ENCODE results near the gene PODNL1.
"Not testable (repeated sequence)": the region's sequence is repeated elsewhere in the genome, so short reads cannot be mapped to it uniquely, and the experiment has no call there.

Gene PODNL1

GRCh38 chr19:13972368-13973155, 34.3 kb upstream of the PODNL1 start:
- no peak overlapping the region for H2AFZ ChIP-seq (ENCODE audit: insufficient read depth, low read length, poor library complexity)
- no peak overlapping the region for H4K12ac ChIP-seq (ENCODE audit: low read depth, low read length)
- DNase-seq = no peak
- H3K27ac ChIP-seq (ENCODE audit: low read depth, low read length) = no peak overlapping the region
- H3K9ac ChIP-seq (ENCODE audit: low read length) = no peak overlapping the region
- no peak overlapping the region for H3K18ac ChIP-seq (ENCODE audit: low read length)
- no peaks in the 10 kb centered on the region for H3K27me3 ChIP-seq (ENCODE audit: insufficient read depth, low read length)
- H4K91ac ChIP-seq (ENCODE audit: low read depth, low read length) = no peak overlapping the region
- no peak overlapping the region for H2BK5ac ChIP-seq (ENCODE audit: low read depth, low read length, poor library complexity)
- no peak overlapping the region for H2BK120ac ChIP-seq (ENCODE audit: insufficient read depth, low read length, poor library complexity)
- no peaks in the 10 kb centered on the region for H3K9me3 ChIP-seq (ENCODE audit: insufficient read depth, low read depth, low read length)
- no peak overlapping the region for H4K8ac ChIP-seq (ENCODE audit: low read depth, low read length)
- no peak overlapping the region for H3K14ac ChIP-seq (ENCODE audit: low read length)
- no peaks in the 10 kb centered on the region for H3K79me1 ChIP-seq (ENCODE audit: low read length)
- H3K4ac ChIP-seq (ENCODE audit: low read depth, low read length) = no peak overlapping the region
- no peak overlapping the region for H2AK5ac ChIP-seq (ENCODE audit: low read length)
- H2BK12ac ChIP-seq (ENCODE audit: low read length) = no peak overlapping the region
- H3K4me2 ChIP-seq (ENCODE audit: low read length) = no peak overlapping the region
- H3K4me3 ChIP-seq (ENCODE audit: low read depth, low read length) = no peak overlapping the region
- peaks cover 0 to 2% of the 10 kb centered on the region in 2 experiments for H3K4me1 ChIP-seq (ENCODE audit: control insufficient read depth in 1 of 2, insufficient read depth in 2 of 2, low read length in 2 of 2)
- peaks cover 51 to 53% of the 10 kb centered on the region in 2 experiments for H3K36me3 ChIP-seq (ENCODE audit: control insufficient read depth in 1 of 2, insufficient read depth in 2 of 2, low read length in 2 of 2)
- no CpG with 5 or more reads among the region's 37 CpGs for WGBS (ENCODE audit: extremely low coverage, insufficient coverage, insufficient read length)
- H3K23ac ChIP-seq (ENCODE audit: low read length) = no peak overlapping the region
- no peaks in the 10 kb centered on the region for H3K79me2 ChIP-seq (ENCODE audit: control insufficient read depth, insufficient read depth, low read length, poor library complexity)

GRCh38 chr19:13971868-13972267, 33.7 kb upstream of the PODNL1 start:
- H4K8ac ChIP-seq (ENCODE audit: low read depth, low read length); H4K91ac ChIP-seq (ENCODE audit: low read depth, low read length); H3K79me2 ChIP-seq (ENCODE audit: control insufficient read depth, insufficient read depth, low read length, poor library complexity); H3K27ac ChIP-seq (ENCODE audit: low read depth, low read length); H3K4ac ChIP-seq (ENCODE audit: low read depth, low read length); H3K18ac ChIP-seq (ENCODE audit: low read length); H3K4me1 ChIP-seq (ENCODE audit: control insufficient read depth in 1 of 2, insufficient read depth in 2 of 2, low read length in 2 of 2); H3K9me3 ChIP-seq (ENCODE audit: insufficient read depth, low read depth, low read length); H3K4me2 ChIP-seq (ENCODE audit: low read length); H3K79me1 ChIP-seq (ENCODE audit: low read length); H4K12ac ChIP-seq (ENCODE audit: low read depth, low read length); H2AFZ ChIP-seq (ENCODE audit: insufficient read depth, low read length, poor library complexity); H3K4me3 ChIP-seq (ENCODE audit: low read depth, low read length); H3K14ac ChIP-seq (ENCODE audit: low read length); H3K27me3 ChIP-seq (ENCODE audit: insufficient read depth, low read length); H3K23ac ChIP-seq (ENCODE audit: low read length); H2BK12ac ChIP-seq (ENCODE audit: low read length); H2BK5ac ChIP-seq (ENCODE audit: low read depth, low read length, poor library complexity); H2AK5ac ChIP-seq (ENCODE audit: low read length); DNase-seq; H2BK120ac ChIP-seq (ENCODE audit: insufficient read depth, low read length, poor library complexity); H3K9ac ChIP-seq (ENCODE audit: low read length): not testable (repeated sequence)
- WGBS (ENCODE audit: extremely low coverage, insufficient coverage, insufficient read length) = no CpG with 5 or more reads among the region's 15 CpGs
- H3K36me3 ChIP-seq (ENCODE audit: control insufficient read depth in 1 of 2, insufficient read depth in 2 of 2, low read length in 2 of 2) = peaks cover 57 to 58% of the 10 kb centered on the region in 2 experiments

GRCh38 chr19:13969897-13970296, 31.7 kb upstream of the PODNL1 start:
- Histone ChIP-seq H4K91ac (ENCODE audit: low read depth, low read length) (no peak overlapping the region), H3K14ac (ENCODE audit: low read length) (no peak overlapping the region), H4K8ac (ENCODE audit: low read depth, low read length) (no peak overlapping the region), H3K18ac (ENCODE audit: low read length) (no peak overlapping the region), H3K9me3 (ENCODE audit: insufficient read depth, low read depth, low read length) (peaks cover 7% of the 10 kb centered on the region), H3K23ac (ENCODE audit: low read length) (no peak overlapping the region), H3K4me2 (ENCODE audit: low read length) (no peak overlapping the region), H3K9ac (ENCODE audit: low read length) (no peak overlapping the region), H2BK5ac (ENCODE audit: low read depth, low read length, poor library complexity) (no peak overlapping the region), H2BK12ac (ENCODE audit: low read length) (no peak overlapping the region), H2AFZ (ENCODE audit: insufficient read depth, low read length, poor library complexity) (no peak overlapping the region), H3K4ac (ENCODE audit: low read depth, low read length) (no peak overlapping the region), H3K36me3 (ENCODE audit: control insufficient read depth in 1 of 2, insufficient read depth in 2 of 2, low read length in 2 of 2) (peaks cover 61 to 65% of the 10 kb centered on the region in 2 experiments), H3K27ac (ENCODE audit: low read depth, low read length) (no peak overlapping the region), H3K4me1 (ENCODE audit: control insufficient read depth in 1 of 2, insufficient read depth in 2 of 2, low read length in 2 of 2) (peaks cover 0 to 2% of the 10 kb centered on the region in 2 experiments), H3K4me3 (ENCODE audit: low read depth, low read length) (no peak overlapping the region), H2BK120ac (ENCODE audit: insufficient read depth, low read length, poor library complexity) (no peak overlapping the region), H4K12ac (ENCODE audit: low read depth, low read length) (no peak overlapping the region), H3K27me3 (ENCODE audit: insufficient read depth, low read length) (no peaks in the 10 kb centered on the region), H3K79me1 (ENCODE audit: low read length) (no peaks in the 10 kb centered on the region), H2AK5ac (ENCODE audit: low read length) (no peak overlapping the region), H3K79me2 (ENCODE audit: control insufficient read depth, insufficient read depth, low read length, poor library complexity) (no peaks in the 10 kb centered on the region)
- WGBS (ENCODE audit: extremely low coverage, insufficient coverage, insufficient read length) = no CpG with 5 or more reads among the region's 18 CpGs
- DNase-seq = no peak

GRCh38 chr19:13968999-13969398, 30.8 kb upstream of the PODNL1 start:
- Histone ChIP-seq H3K4me1 (ENCODE audit: control insufficient read depth in 1 of 2, insufficient read depth in 2 of 2, low read length in 2 of 2) (no peaks in the 10 kb centered on the region), H3K9me3 (ENCODE audit: insufficient read depth, low read depth, low read length) (peaks cover 7% of the 10 kb centered on the region), H2AK5ac (ENCODE audit: low read length) (no peak overlapping the region), H4K8ac (ENCODE audit: low read depth, low read length) (no peak overlapping the region), H3K4me3 (ENCODE audit: low read depth, low read length) (no peak overlapping the region), H2AFZ (ENCODE audit: insufficient read depth, low read length, poor library complexity) (no peak overlapping the region), H3K4ac (ENCODE audit: low read depth, low read length) (no peak overlapping the region), H3K9ac (ENCODE audit: low read length) (no peak overlapping the region), H3K18ac (ENCODE audit: low read length) (no peak overlapping the region), H3K4me2 (ENCODE audit: low read length) (no peak overlapping the region), H3K36me3 (ENCODE audit: control insufficient read depth in 1 of 2, insufficient read depth in 2 of 2, low read length in 2 of 2) (peaks cover 62 to 65% of the 10 kb centered on the region in 2 experiments), H4K12ac (ENCODE audit: low read depth, low read length) (no peak overlapping the region), H2BK12ac (ENCODE audit: low read length) (no peak overlapping the region), H3K79me1 (ENCODE audit: low read length) (no peaks in the 10 kb centered on the region), H3K79me2 (ENCODE audit: control insufficient read depth, insufficient read depth, low read length, poor library complexity) (no peaks in the 10 kb centered on the region), H2BK120ac (ENCODE audit: insufficient read depth, low read length, poor library complexity) (no peak overlapping the region), H3K14ac (ENCODE audit: low read length) (no peak overlapping the region), H3K23ac (ENCODE audit: low read length) (no peak overlapping the region), H3K27ac (ENCODE audit: low read depth, low read length) (no peak overlapping the region), H4K91ac (ENCODE audit: low read depth, low read length) (no peak overlapping the region), H3K27me3 (ENCODE audit: insufficient read depth, low read length) (no peaks in the 10 kb centered on the region), H2BK5ac (ENCODE audit: low read depth, low read length, poor library complexity) (no peak overlapping the region)
- no CpG with 5 or more reads among the region's 18 CpGs for WGBS (ENCODE audit: extremely low coverage, insufficient coverage, insufficient read length)
- no peak for DNase-seq
